Astrocyte (in vitro differentiated cells and primary cell): ENCODE data around the gene ZNF70. TPM values are rescaled to one million over a fixed set of nuclear protein-coding genes. Genes with fewer than 3 reads are reported as not detected.

ENCODE experiments used
- DNase-seq: peaks from one replicate; pipeline ENCODE4 v3.0.0-alpha.2; 2010; ENCODE audit warnings: low read depth
- FAIRE-seq: peaks from 2 replicates; lab custom pipeline; 2011; peaks lifted over from hg19 to GRCh38; lab: Jason Lieb, UNC
- H2AFZ ChIP-seq: 2 replicates; pipeline ENCODE4 v1.6.0; 2012; ENCODE audit warnings: low read depth, low read length, inconsistent platforms
- H3K27ac ChIP-seq: 2 replicates; pipeline ENCODE4 v1.5.1; 2011; ENCODE audit warnings: low read depth, low read length, inconsistent platforms
- H3K27me3 ChIP-seq: 2 replicates; pipeline ENCODE4 v1.6.0; 2011; ENCODE audit warnings: low read length, inconsistent platforms; ENCODE audit not compliant: insufficient read depth
- H3K36me3 ChIP-seq: 2 replicates; pipeline ENCODE4 v1.5.1; 2011; ENCODE audit warnings: low read length, inconsistent platforms; ENCODE audit not compliant: insufficient read depth
- H3K4me1 ChIP-seq: 2 replicates; pipeline ENCODE4 v1.5.1; 2011; ENCODE audit warnings: low read length, inconsistent platforms; ENCODE audit not compliant: insufficient read depth
- H3K4me2 ChIP-seq: 2 replicates; pipeline ENCODE4 v1.6.0; 2012; ENCODE audit warnings: low read length, inconsistent platforms
- H3K4me3 ChIP-seq: 2 replicates; pipeline ENCODE4 v1.5.1; 2011; ENCODE audit warnings: low read depth, mild to moderate bottlenecking, low read length, inconsistent platforms; ENCODE audit not compliant: insufficient read depth
- H3K79me2 ChIP-seq: 2 replicates; pipeline ENCODE4 v1.6.0; 2012; ENCODE audit warnings: mild to moderate bottlenecking, low read length, inconsistent platforms; ENCODE audit not compliant: insufficient read depth
- H3K9ac ChIP-seq: 2 replicates; pipeline ENCODE4 v1.6.0; 2012; ENCODE audit warnings: mild to moderate bottlenecking, low read length, inconsistent platforms
- H3K9me3 ChIP-seq: 2 replicates; pipeline ENCODE4 v1.5.1; 2012; ENCODE audit warnings: low read depth, mild to moderate bottlenecking, low read length, inconsistent platforms; ENCODE audit not compliant: insufficient read depth
- H4K20me1 ChIP-seq: 2 replicates; pipeline ENCODE4 v1.6.0; 2012; ENCODE audit warnings: low read length, inconsistent platforms; ENCODE audit not compliant: insufficient read depth
- H3K27ac Mint-ChIP-seq: one replicate; pipeline ENCODE4 v1.8.0; 2021; ENCODE audit warnings: mild to moderate bottlenecking, mixed read lengths; ENCODE audit not compliant: unreplicated experiment
- H3K27me3 Mint-ChIP-seq: one replicate; pipeline ENCODE4 v1.8.0; 2021; ENCODE audit warnings: low read depth, mixed read lengths; ENCODE audit not compliant: unreplicated experiment
- H3K36me3 Mint-ChIP-seq: one replicate; pipeline ENCODE4 v1.8.0; 2021; ENCODE audit warnings: low read depth, mixed read lengths; ENCODE audit not compliant: unreplicated experiment
- H3K4me1 Mint-ChIP-seq: one replicate; pipeline ENCODE4 v1.8.0; 2021; ENCODE audit warnings: low read depth, mixed read lengths; ENCODE audit not compliant: unreplicated experiment
- H3K4me3 Mint-ChIP-seq: one replicate; pipeline ENCODE4 v1.8.0; 2021; ENCODE audit warnings: mild to moderate bottlenecking, moderate library complexity, mixed read lengths; ENCODE audit not compliant: unreplicated experiment
- H3K9me3 Mint-ChIP-seq: one replicate; pipeline ENCODE4 v1.8.0; 2021; ENCODE audit warnings: mild to moderate bottlenecking, mixed read lengths; ENCODE audit not compliant: unreplicated experiment
- EZH2 ChIP-seq: IDR thresholded peaks from 2 replicates; pipeline ENCODE4 v1.6.1; 2012; ENCODE audit warnings: mild to moderate bottlenecking, low read length, inconsistent platforms; ENCODE audit not compliant: insufficient read depth
- total RNA-seq: library from RNA; stranded (reverse); gene quantifications from 2 replicates; pipeline ENCODE4 v1.2.1, GENCODE V29; 2021
- TF ChIP-seq, protein P1 (sequence below): IDR thresholded peaks from 2 replicates; pipeline ENCODE4 v1.5.1; 2011; ENCODE audit warnings: low read depth, mild to moderate bottlenecking, inconsistent platforms, low read length, moderate library complexity; ENCODE audit not compliant: insufficient read depth

The ZNF70 gene
- total RNA-seq, 1 donor from 2014 or later, result 8.8 TPM

DNA sequence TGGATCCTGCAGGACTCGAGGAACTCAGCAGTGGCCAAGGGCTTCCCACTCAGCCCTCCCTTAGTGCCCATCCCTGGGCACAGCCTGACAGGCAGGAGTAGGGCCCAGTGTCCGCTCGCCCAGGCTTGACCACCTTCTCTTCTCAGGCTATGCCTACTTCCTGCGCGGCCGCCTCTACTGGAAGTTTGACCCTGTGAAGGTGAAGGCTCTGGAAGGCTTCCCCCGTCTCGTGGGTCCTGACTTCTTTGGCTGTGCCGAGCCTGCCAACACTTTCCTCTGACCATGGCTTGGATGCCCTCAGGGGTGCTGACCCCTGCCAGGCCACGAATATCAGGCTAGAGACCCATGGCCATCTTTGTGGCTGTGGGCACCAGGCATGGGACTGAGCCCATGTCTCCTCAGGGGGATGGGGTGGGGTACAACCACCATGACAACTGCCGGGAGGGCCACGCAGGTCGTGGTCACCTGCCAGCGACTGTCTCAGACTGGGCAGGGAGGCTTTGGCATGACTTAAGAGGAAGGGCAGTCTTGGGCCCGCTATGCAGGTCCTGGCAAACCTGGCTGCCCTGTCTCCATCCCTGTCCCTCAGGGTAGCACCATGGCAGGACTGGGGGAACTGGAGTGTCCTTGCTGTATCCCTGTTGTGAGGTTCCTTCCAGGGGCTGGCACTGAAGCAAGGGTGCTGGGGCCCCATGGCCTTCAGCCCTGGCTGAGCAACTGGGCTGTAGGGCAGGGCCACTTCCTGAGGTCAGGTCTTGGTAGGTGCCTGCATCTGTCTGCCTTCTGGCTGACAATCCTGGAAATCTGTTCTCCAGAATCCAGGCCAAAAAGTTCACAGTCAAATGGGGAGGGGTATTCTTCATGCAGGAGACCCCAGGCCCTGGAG is 32.6 kb upstream of the ZNF70 start:
- H3K36me3 Mint-ChIP-seq, result peaks cover 9% of the 10 kb centered on the region
- no peak overlapping the region for H3K27ac Mint-ChIP-seq

DNA sequence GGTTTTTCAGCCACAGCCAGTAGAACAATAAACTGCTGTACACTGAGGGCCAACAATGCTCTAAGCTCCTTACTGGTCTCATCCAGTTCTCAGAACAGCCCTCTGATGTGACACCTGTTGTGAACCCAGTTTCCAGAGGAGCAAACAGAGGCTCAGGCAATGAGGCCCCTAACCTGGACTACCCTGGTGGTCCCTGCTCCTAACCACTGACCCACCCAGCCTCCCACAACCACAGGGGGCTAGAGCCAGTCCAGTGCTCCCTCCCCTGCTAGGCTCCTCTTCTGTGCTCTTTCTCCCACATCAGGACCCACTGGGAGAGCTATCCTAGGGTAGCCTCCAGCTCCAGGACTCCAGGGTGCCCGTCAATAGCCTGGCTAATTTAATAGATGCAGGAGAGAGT is 31.8 kb upstream of the ZNF70 start:
- Histone ChIP-seq H3K4me2 (no peak overlapping the region), H4K20me1 (peaks cover 4% of the 10 kb centered on the region), H3K36me3 (no peaks in the 10 kb centered on the region), H3K4me3 (no peak overlapping the region), H3K79me2 (peaks cover 5% of the 10 kb centered on the region), H3K27ac (no peak overlapping the region), H3K27me3 (no peaks in the 10 kb centered on the region), H3K9me3 (no peaks in the 10 kb centered on the region), H3K4me1 (peaks cover 24% of the 10 kb centered on the region), H3K9ac (no peak overlapping the region), H2AFZ (no peak overlapping the region)
- no peak for FAIRE-seq
- TF ChIP-seq, protein P1, sequence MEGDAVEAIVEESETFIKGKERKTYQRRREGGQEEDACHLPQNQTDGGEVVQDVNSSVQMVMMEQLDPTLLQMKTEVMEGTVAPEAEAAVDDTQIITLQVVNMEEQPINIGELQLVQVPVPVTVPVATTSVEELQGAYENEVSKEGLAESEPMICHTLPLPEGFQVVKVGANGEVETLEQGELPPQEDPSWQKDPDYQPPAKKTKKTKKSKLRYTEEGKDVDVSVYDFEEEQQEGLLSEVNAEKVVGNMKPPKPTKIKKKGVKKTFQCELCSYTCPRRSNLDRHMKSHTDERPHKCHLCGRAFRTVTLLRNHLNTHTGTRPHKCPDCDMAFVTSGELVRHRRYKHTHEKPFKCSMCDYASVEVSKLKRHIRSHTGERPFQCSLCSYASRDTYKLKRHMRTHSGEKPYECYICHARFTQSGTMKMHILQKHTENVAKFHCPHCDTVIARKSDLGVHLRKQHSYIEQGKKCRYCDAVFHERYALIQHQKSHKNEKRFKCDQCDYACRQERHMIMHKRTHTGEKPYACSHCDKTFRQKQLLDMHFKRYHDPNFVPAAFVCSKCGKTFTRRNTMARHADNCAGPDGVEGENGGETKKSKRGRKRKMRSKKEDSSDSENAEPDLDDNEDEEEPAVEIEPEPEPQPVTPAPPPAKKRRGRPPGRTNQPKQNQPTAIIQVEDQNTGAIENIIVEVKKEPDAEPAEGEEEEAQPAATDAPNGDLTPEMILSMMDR, result no peak
- no peak for TF ChIP-seq EZH2
- H3K9me3 Mint-ChIP-seq, result no peaks in the 10 kb centered on the region
- H3K4me1 Mint-ChIP-seq, result peaks cover 18% of the 10 kb centered on the region
- peaks cover 9% of the 10 kb centered on the region for H3K36me3 Mint-ChIP-seq
- DNase-seq, result no peak
- H3K4me3 Mint-ChIP-seq, result no peak overlapping the region
- H3K27ac Mint-ChIP-seq, result no peak overlapping the region
- peaks cover 10% of the 10 kb centered on the region for H3K27me3 Mint-ChIP-seq

More for the DNA sequence above, 32.6 kb upstream of the ZNF70 start:
- Histone ChIP-seq H3K36me3 (no peaks in the 10 kb centered on the region), H3K9me3 (no peaks in the 10 kb centered on the region), H3K27me3 (no peaks in the 10 kb centered on the region), H4K20me1 (peaks cover 12% of the 10 kb centered on the region), H3K79me2 (peaks cover 13% of the 10 kb centered on the region), H3K4me3 (no peak overlapping the region), H3K4me2 (no peak overlapping the region), H3K4me1 (peaks cover 27% of the 10 kb centered on the region), H2AFZ (no peak overlapping the region), H3K27ac (no peak overlapping the region), H3K9ac (no peak overlapping the region)
- FAIRE-seq (no peak), DNase-seq (no peak)
- peaks cover 6% of the 10 kb centered on the region for H3K27me3 Mint-ChIP-seq
- no peaks in the 10 kb centered on the region for H3K9me3 Mint-ChIP-seq
- no peak for TF ChIP-seq EZH2
- TF ChIP-seq, protein P1, result no peak
- no peak overlapping the region for H3K4me3 Mint-ChIP-seq
- H3K4me1 Mint-ChIP-seq, result peaks cover 21% of the 10 kb centered on the region

DNA sequence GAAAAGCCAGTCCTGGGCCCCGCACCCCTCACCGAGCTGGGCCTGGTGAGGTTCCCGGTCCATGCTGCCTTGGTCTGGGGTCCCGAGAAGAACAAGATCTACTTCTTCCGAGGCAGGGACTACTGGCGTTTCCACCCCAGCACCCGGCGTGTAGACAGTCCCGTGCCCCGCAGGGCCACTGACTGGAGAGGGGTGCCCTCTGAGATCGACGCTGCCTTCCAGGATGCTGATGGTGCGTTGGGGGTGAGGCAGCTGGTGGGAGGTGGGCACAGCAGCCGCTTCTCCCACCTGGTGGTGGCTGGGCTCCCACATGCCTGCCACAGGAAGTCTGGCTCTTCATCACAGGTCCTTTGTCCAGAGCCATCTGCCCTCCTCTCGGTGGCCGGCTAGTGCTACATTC is 31.3 kb upstream of the ZNF70 start:
- TF ChIP-seq EZH2, result no peak
- TF ChIP-seq, protein P1, result no peak
- no peak for DNase-seq
- Histone ChIP-seq H4K20me1 (no peaks in the 10 kb centered on the region), H3K4me3 (no peak overlapping the region), H3K4me2 (no peak overlapping the region), H3K9me3 (no peaks in the 10 kb centered on the region), H3K27me3 (no peaks in the 10 kb centered on the region), H3K36me3 (no peaks in the 10 kb centered on the region), H3K4me1 (peaks cover 23% of the 10 kb centered on the region), H3K9ac (no peak overlapping the region), H3K79me2 (peaks cover under 1% of the 10 kb centered on the region), H2AFZ (no peak overlapping the region), H3K27ac (no peak overlapping the region)
- Mint-ChIP-seq H3K27ac (no peak overlapping the region), H3K9me3 (no peaks in the 10 kb centered on the region), H3K4me1 (peaks cover 18% of the 10 kb centered on the region), H3K4me3 (no peak overlapping the region), H3K36me3 (peaks cover 9% of the 10 kb centered on the region), H3K27me3 (peaks cover 12% of the 10 kb centered on the region)
- no peak for FAIRE-seq
